Activated CD8-positive, alpha-beta memory T cell treated with anti-CD3 and anti-CD28 coated beads for 36 hours (primary cell): ENCODE results near the gene THRAP3. TPM values are rescaled to one million over a fixed set of nuclear protein-coding genes. Genes with fewer than 3 reads are reported as not detected.

Experiments used
- CTCF ChIA-PET: fragments of 350-600 bp; sonication (Branson Sonifier 250); formaldehyde crosslinking; loops from one replicate; lab custom pipeline; 2021; ENCODE audit warnings: antibody characterized with exemption; lab: Charles Lee
- POLR2A ChIA-PET: fragments of 350-600 bp; sonication (Branson Sonifier 250); formaldehyde crosslinking; loops from one replicate; lab custom pipeline; 2021; ENCODE audit warnings: antibody characterized with exemption; lab: Charles Lee
- total RNA-seq, 2 experiments: library from RNA; stranded (reverse); gene quantifications; one replicate each; pipeline ENCODE4 v1.2.3, GENCODE V29; 2021

Gene THRAP3
- total RNA-seq, 2 experiments from 2014 or later = 162 to 167 TPM

GRCh38 chr1:36304970-36305914, 81.0 kb downstream of the THRAP3 start:
- CTCF ChIA-PET = interaction anchor here (0.5 to 1.8 kb wide), 5 partner anchors 9 to 156 kb away, joined by 3 to 6 read pairs (median 5); partner anchors contain the start of gene TRAPPC3
- POLR2A ChIA-PET = interaction anchor here (0.7 to 1.9 kb wide), 2 partner anchors 19 to 92 kb away, joined by 3 to 6 read pairs; no protein-coding TSS in a partner anchor

GRCh38 chr1:36305915-36306209, 81.6 kb downstream of the THRAP3 start:
- POLR2A ChIA-PET = interaction anchor here (0.6 to 1.9 kb wide), 4 partner anchors 17 to 157 kb away, joined by 4 to 8 read pairs (median 6); partner anchors contain the start of genes EVA1B and TRAPPC3
- CTCF ChIA-PET = interaction anchor here (0.5 to 1.8 kb wide), 7 partner anchors 10 to 173 kb away, joined by 3 to 6 read pairs (median 3); partner anchors contain the start of gene TRAPPC3

- POLR2A ChIA-PET = interaction anchor here (0.6 to 1.9 kb wide), 7 partner anchors 16 to 157 kb away, joined by 3 to 8 read pairs (median 4); partner anchors contain the start of genes EVA1B and TRAPPC3
- CTCF ChIA-PET = interaction anchor here (0.5 to 1.8 kb wide), 8 partner anchors 10 to 173 kb away, joined by 3 to 6 read pairs (median 4); partner anchors contain the start of gene TRAPPC3
Observed at GRCh38 chr1:36306210-36306901, 82.1 kb downstream of the THRAP3 start, which contains the start of gene SH3D21. Gene SH3D21, plus strand, starts transcription at chr1:36306368. Its CDS starts 53 bp downstream, at chr1:36306421.

GRCh38 chr1:36306902-36307456, 82.7 kb downstream of the THRAP3 start:
- POLR2A ChIA-PET = interaction anchor here (0.5 to 1.9 kb wide), 7 partner anchors 16 to 158 kb away, joined by 3 to 8 read pairs (median 4); partner anchors contain the start of genes EVA1B and TRAPPC3
- CTCF ChIA-PET = interaction anchor here (1.0 to 1.8 kb wide), 4 partner anchors 15 to 157 kb away, joined by 3 to 6 read pairs (median 4); partner anchors contain the start of gene TRAPPC3

GRCh38 chr1:36307601-36308330, 83.5 kb downstream of the THRAP3 start:
- POLR2A ChIA-PET = interaction anchor here (0.5 to 1.9 kb wide), 3 partner anchors 15 to 93 kb away, joined by 4 to 8 read pairs (median 4); partner anchors contain the start of gene EVA1B
- CTCF ChIA-PET = interaction anchor here (1.6 kb wide), 1 partner anchor 16 kb away, joined by 3 read pairs; no protein-coding TSS in a partner anchor

GRCh38 chr1:36309397-36309796, 85.2 kb downstream of the THRAP3 start:
- ChIA-PET CTCF (interaction anchor here (0.8 to 1.5 kb wide), 5 partner anchors 9 to 174 kb away, joined by 3 to 6 read pairs (median 4); no protein-coding TSS in a partner anchor), POLR2A (no interaction called here)

GRCh38 chr1:36320291-36320761, 96.1 kb downstream of the THRAP3 start:
- CTCF ChIA-PET = no interaction called here
- POLR2A ChIA-PET = no interaction called here

- CTCF ChIA-PET = no interaction called here
- POLR2A ChIA-PET = no interaction called here
Observed at GRCh38 chr1:36320767-36321118, 96.5 kb downstream of the THRAP3 start.

GRCh38 chr1:36321119-36321951, 97.1 kb downstream of the THRAP3 start:
- ChIA-PET POLR2A (interaction anchor here (0.6 kb wide), 1 partner anchor 13 kb away, joined by 3 read pairs; no protein-coding TSS in a partner anchor), CTCF (interaction anchor here (0.8 to 1.4 kb wide), 3 partner anchors 36 to 48 kb away, joined by 3 read pairs; no protein-coding TSS in a partner anchor)

GRCh38 chr1:36322041-36322785, 98.0 kb downstream of the THRAP3 start:
- POLR2A ChIA-PET = interaction anchor here (0.6 to 1.8 kb wide), 2 partner anchors 14 to 15 kb away, joined by 3 to 8 read pairs; partner anchors contain the start of gene SH3D21
- CTCF ChIA-PET = interaction anchor here (0.7 to 1.4 kb wide), 5 partner anchors 16 to 47 kb away, joined by 3 to 4 read pairs (median 3); partner anchors contain the start of gene SH3D21

GRCh38 chr1:36322786-36323635, 98.8 kb downstream of the THRAP3 start:
- POLR2A ChIA-PET = interaction anchor here (1.8 kb wide), 1 partner anchor 16 kb away, joined by 8 read pairs; the partner anchor contains the start of gene SH3D21
- CTCF ChIA-PET = interaction anchor here (0.7 to 1.4 kb wide), 9 partner anchors 16 to 174 kb away, joined by 3 to 4 read pairs (median 4); partner anchors contain the start of genes SH3D21 and TRAPPC3

GRCh38 chr1:36323636-36324352, 99.6 kb downstream of the THRAP3 start, which contains the start of gene EVA1B:
Gene EVA1B, minus strand, starts transcription at chr1:36323645. Its CDS starts 608 bp downstream, at chr1:36323037.
- ChIA-PET POLR2A (interaction anchor here (0.5 to 1.8 kb wide), 3 partner anchors 17 to 73 kb away, joined by 3 to 8 read pairs (median 6); partner anchors contain the start of gene SH3D21), CTCF (interaction anchor here (0.9 to 1.4 kb wide), 7 partner anchors 19 to 175 kb away, joined by 3 to 4 read pairs (median 4); partner anchors contain the start of gene TRAPPC3)

GRCh38 chr1:36324353-36324703, 100.1 kb downstream of the THRAP3 start:
- CTCF ChIA-PET = interaction anchor here (0.7 to 1.4 kb wide), 3 partner anchors 9 to 25 kb away, joined by 4 read pairs; no protein-coding TSS in a partner anchor

GRCh38 chr1:36326499-36326898, 102.3 kb downstream of the THRAP3 start:
- ChIA-PET POLR2A (interaction anchor here (0.6 kb wide), 1 partner anchor 807 kb away, joined by 3 read pairs; no protein-coding TSS in a partner anchor), CTCF (interaction anchor here (0.6 kb wide), 1 partner anchor 39 kb away, joined by 3 read pairs; no protein-coding TSS in a partner anchor)

More at GRCh38 chr1:36324353-36324703, 100.1 kb downstream of the THRAP3 start:
- POLR2A ChIA-PET = interaction anchor here (0.5 to 0.8 kb wide), 2 partner anchors 20 to 73 kb away, joined by 3 to 6 read pairs; no protein-coding TSS in a partner anchor
